ENCODE results near the gene GRK7. TPM values are rescaled to one million over a fixed set of nuclear protein-coding genes. Genes with fewer than 3 reads are reported as not detected.

GRK7 gene
- total RNA-seq, 1 donor from 2014 or later, result not detected

DNA sequence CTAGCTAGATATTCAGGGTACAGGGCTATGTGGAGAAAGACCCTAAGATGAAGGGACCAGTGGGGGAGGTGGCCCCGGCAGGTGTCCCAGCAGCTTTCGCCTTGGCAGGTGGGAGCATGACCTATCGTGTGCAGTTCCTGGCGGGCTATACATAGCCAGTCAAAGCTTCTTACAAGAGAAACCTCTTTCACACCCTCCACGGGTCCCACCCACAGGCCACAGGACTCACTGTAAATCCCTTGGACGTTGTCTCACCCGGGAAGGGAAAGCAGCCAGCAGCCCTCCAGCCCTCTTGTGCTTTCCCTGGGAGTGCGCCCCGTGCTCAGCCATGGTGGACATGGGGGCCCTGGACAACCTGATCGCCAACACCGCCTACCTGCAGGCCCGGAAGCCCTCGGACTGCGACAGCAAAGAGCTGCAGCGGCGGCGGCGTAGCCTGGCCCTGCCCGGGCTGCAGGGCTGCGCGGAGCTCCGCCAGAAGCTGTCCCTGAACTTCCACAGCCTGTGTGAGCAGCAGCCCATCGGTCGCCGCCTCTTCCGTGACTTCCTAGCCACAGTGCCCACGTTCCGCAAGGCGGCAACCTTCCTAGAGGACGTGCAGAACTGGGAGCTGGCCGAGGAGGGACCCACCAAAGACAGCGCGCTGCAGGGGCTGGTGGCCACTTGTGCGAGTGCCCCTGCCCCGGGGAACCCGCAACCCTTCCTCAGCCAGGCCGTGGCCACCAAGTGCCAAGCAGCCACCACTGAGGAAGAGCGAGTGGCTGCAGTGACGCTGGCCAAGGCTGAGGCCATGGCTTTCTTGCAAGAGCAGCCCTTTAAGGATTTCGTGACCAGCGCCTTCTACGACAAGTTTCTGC lies 15.0 kb downstream of the GRK7 start:
- Mint-ChIP-seq H3K36me3 (ENCODE audit: low read depth) (no peaks in the 10 kb centered on the region), H3K4me1 (ENCODE audit: low read depth) (no peaks in the 10 kb centered on the region), H3K27me3 (ENCODE audit: low read depth) (no peaks in the 10 kb centered on the region), H3K9me3 (ENCODE audit: low read depth) (peaks cover 3% of the 10 kb centered on the region), H3K27ac (ENCODE audit: unreplicated experiment) (no peak overlapping the region), H3K4me3 (ENCODE audit: unreplicated experiment) (no peak overlapping the region)
- TF ChIP-seq, protein P1, sequence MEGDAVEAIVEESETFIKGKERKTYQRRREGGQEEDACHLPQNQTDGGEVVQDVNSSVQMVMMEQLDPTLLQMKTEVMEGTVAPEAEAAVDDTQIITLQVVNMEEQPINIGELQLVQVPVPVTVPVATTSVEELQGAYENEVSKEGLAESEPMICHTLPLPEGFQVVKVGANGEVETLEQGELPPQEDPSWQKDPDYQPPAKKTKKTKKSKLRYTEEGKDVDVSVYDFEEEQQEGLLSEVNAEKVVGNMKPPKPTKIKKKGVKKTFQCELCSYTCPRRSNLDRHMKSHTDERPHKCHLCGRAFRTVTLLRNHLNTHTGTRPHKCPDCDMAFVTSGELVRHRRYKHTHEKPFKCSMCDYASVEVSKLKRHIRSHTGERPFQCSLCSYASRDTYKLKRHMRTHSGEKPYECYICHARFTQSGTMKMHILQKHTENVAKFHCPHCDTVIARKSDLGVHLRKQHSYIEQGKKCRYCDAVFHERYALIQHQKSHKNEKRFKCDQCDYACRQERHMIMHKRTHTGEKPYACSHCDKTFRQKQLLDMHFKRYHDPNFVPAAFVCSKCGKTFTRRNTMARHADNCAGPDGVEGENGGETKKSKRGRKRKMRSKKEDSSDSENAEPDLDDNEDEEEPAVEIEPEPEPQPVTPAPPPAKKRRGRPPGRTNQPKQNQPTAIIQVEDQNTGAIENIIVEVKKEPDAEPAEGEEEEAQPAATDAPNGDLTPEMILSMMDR (IDR thresholded peaks at IDR 0.05), result no peak
- DNase-seq (ENCODE audit: low spot score), result no peak

DNA sequence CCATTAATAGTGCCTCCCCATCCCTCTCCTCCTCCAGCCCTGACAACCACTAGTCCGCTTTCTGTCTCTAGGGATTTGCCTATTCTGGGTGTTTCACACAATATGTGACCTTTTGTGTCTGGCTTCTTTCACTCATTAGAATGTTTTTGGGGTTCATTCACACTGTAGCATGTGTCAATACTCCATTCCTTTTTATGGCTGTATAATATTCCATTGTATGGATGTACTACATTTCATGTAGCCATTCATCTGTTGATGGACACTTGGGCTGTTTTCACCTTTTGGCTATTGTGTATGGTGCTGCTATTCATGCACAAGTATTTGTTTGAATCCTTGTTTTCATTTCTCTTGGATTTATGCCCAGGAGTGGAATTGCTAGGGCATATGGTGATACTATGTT lies 16.5 kb downstream of the GRK7 start:
- H3K36me3 Mint-ChIP-seq (ENCODE audit: low read depth), result no peaks in the 10 kb centered on the region
- peaks cover 3% of the 10 kb centered on the region for H3K9me3 Mint-ChIP-seq (ENCODE audit: low read depth)
- no peak overlapping the region for H3K4me3 Mint-ChIP-seq (ENCODE audit: unreplicated experiment)
- H3K27ac Mint-ChIP-seq (ENCODE audit: unreplicated experiment), result no peak overlapping the region
- no peaks in the 10 kb centered on the region for H3K27me3 Mint-ChIP-seq (ENCODE audit: low read depth)
- DNase-seq (ENCODE audit: low spot score), result no peak
- no peaks in the 10 kb centered on the region for H3K4me1 Mint-ChIP-seq (ENCODE audit: low read depth)
- TF ChIP-seq, protein P1 (IDR thresholded peaks at IDR 0.05), result no peak

DNA sequence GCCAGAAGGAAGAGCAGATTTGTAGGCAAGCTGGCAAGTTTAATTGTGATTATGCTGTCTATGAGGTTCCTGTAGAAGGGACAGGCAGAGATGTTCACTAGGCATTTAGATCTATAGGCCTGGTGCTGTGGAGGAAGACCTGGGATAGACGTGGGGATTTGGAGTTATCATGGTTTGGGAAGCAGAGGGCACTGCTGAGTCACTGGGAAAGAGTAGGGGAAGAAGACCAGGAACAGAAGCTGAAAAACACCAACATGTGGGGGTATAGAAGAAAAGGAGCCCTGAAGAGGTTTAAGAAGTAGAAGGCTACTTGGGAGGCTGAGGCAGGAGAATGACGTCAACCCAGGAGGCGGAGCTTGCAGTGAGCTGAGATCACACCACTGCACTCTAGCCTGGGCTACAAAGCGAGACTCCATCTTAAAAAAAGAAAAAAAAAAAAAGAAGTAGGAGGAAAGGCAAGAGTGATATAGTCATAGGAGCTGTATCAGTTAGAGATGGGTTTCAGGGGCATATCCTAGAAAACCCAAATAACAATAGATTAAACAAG lies 19.3 kb downstream of the GRK7 start:
- Mint-ChIP-seq H3K27ac (ENCODE audit: unreplicated experiment) (no peak overlapping the region), H3K4me1 (ENCODE audit: low read depth) (no peaks in the 10 kb centered on the region), H3K27me3 (ENCODE audit: low read depth) (no peaks in the 10 kb centered on the region), H3K9me3 (ENCODE audit: low read depth) (peaks cover 3% of the 10 kb centered on the region), H3K4me3 (ENCODE audit: unreplicated experiment) (no peak overlapping the region), H3K36me3 (ENCODE audit: low read depth) (no peaks in the 10 kb centered on the region)
- TF ChIP-seq, protein P1 (IDR thresholded peaks at IDR 0.05), result peak; percentile 9
- DNase-seq (ENCODE audit: low spot score), result no peak

DNA sequence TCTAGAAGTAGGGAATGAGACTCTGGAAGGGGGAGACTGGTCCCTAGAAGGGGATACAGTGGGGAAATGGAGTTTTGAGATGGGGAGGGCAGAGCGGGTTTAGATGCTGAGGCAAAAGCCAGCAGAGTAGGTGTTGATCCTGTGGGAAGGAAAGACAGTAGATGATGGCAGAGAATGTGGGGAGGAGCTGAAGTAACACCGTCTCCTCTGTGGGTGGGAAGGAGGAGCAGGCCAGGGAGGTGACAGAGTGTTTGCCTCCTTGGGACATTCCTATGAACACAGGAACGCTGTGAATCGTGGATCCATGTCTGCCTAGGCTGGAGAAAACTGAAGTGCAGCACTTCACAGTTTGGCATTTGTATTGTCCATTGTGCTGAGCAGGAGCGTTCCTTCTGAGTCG lies 20.4 kb downstream of the GRK7 start:
- no peak for DNase-seq (ENCODE audit: low spot score)
- no peaks in the 10 kb centered on the region for H3K27me3 Mint-ChIP-seq (ENCODE audit: low read depth)
- H3K9me3 Mint-ChIP-seq (ENCODE audit: low read depth), result peaks cover 3% of the 10 kb centered on the region
- H3K36me3 Mint-ChIP-seq (ENCODE audit: low read depth), result no peaks in the 10 kb centered on the region
- no peak overlapping the region for H3K4me3 Mint-ChIP-seq (ENCODE audit: unreplicated experiment)
- TF ChIP-seq, protein P1 (IDR thresholded peaks at IDR 0.05), result no peak
- H3K27ac Mint-ChIP-seq (ENCODE audit: unreplicated experiment), result no peak overlapping the region
- H3K4me1 Mint-ChIP-seq (ENCODE audit: low read depth), result no peaks in the 10 kb centered on the region

DNA sequence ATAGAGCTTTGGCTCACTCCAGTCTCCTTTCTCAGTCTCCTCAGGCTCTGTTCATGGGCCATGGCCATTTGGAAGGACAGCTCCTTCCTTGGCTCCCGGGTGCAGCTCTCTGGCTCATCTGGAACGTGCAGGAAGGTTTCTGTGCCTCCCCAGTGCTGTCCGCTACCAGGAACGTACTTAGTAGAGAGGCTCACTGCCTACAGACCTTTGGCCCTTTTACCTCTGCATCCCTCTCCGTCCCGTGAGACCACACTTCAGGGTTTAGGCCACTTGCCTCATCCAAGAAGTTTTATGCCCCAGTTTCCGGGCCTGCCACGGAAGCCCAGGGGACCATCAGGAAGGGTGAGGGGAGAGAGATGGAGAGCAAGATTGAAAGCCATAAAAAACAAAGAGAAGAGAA lies 20.9 kb downstream of the GRK7 start:
- H3K36me3 Mint-ChIP-seq (ENCODE audit: low read depth), result no peaks in the 10 kb centered on the region
- H3K4me3 Mint-ChIP-seq (ENCODE audit: unreplicated experiment), result no peak overlapping the region
- no peaks in the 10 kb centered on the region for H3K4me1 Mint-ChIP-seq (ENCODE audit: low read depth)
- no peak overlapping the region for H3K27ac Mint-ChIP-seq (ENCODE audit: unreplicated experiment)
- no peaks in the 10 kb centered on the region for H3K27me3 Mint-ChIP-seq (ENCODE audit: low read depth)
- TF ChIP-seq, protein P1 (IDR thresholded peaks at IDR 0.05), result no peak
- H3K9me3 Mint-ChIP-seq (ENCODE audit: low read depth), result peaks cover 3% of the 10 kb centered on the region
- DNase-seq (ENCODE audit: low spot score), result no peak

Measured in chondrocyte (in vitro differentiated cells).